IPS-18a (cell line): ENCODE results near the gene DNMT3A.

ENCODE experiments used
- H3K27ac ChIP-seq: one replicate; pipeline ENCODE4 v1.5.1; 2013; ENCODE audit warnings: low read length
- H3K27me3 ChIP-seq: one replicate; pipeline ENCODE4 v1.6.1; 2013; ENCODE audit warnings: mild to moderate bottlenecking, low read length; ENCODE audit not compliant: control insufficient read depth, insufficient read depth
- H3K36me3 ChIP-seq: one replicate; pipeline ENCODE4 v1.6.1; 2013; ENCODE audit warnings: low read depth, low read length; ENCODE audit not compliant: control insufficient read depth
- H3K4me1 ChIP-seq: one replicate; pipeline ENCODE4 v1.6.1; 2013; ENCODE audit warnings: low read depth, low read length; ENCODE audit not compliant: control insufficient read depth
- H3K4me3 ChIP-seq: one replicate; pipeline ENCODE4 v1.5.1; 2013; ENCODE audit warnings: low read length
- H3K9ac ChIP-seq: one replicate; pipeline ENCODE4 v1.6.1; 2013; ENCODE audit warnings: mild to moderate bottlenecking, low read length, moderate library complexity
- H3K9me3 ChIP-seq: one replicate; pipeline ENCODE4 v1.6.1; 2013; ENCODE audit warnings: low read depth, low read length; ENCODE audit not compliant: control insufficient read depth

The DNMT3A gene

GRCh38 chr2:25341753-25342371 is at the start of gene DNMT3A:
Gene DNMT3A (minus strand): TSS chr2:25341925. CDS start chr2:25313984, 27,941 bp downstream.
- Histone ChIP-seq H3K27ac (no peak within 1 kb of the TSS), H3K27me3 (peaks cover 33% of the 10 kb centered on the region), H3K9me3 (no peaks in the 10 kb centered on the region), H3K9ac (no peak within 1 kb of the TSS), H3K36me3 (no peaks in the 10 kb centered on the region), H3K4me1 (peaks cover 9% of the 10 kb centered on the region), H3K4me3 (peak within 1 kb of the TSS; percentile 52)

- Histone ChIP-seq H3K36me3 (peaks cover 3% of the 10 kb centered on the region), H3K27me3 (no peaks in the 10 kb centered on the region), H3K4me3 (no peak overlapping the region), H3K9ac (no peak overlapping the region), H3K4me1 (no peaks in the 10 kb centered on the region), H3K27ac (no peak overlapping the region), H3K9me3 (no peaks in the 10 kb centered on the region)
Measured at GRCh38 chr2:25389161-25389560, 47.4 kb upstream of the DNMT3A start.

GRCh38 chr2:25388491-25388890 is 46.8 kb upstream of the DNMT3A start:
- Histone ChIP-seq H3K4me3 (no peak overlapping the region), H3K4me1 (no peaks in the 10 kb centered on the region), H3K36me3 (peaks cover 3% of the 10 kb centered on the region), H3K27me3 (no peaks in the 10 kb centered on the region), H3K9me3 (no peaks in the 10 kb centered on the region), H3K27ac (no peak overlapping the region), H3K9ac (no peak overlapping the region)

- Histone ChIP-seq H3K4me3 (no peak overlapping the region), H3K9me3 (no peaks in the 10 kb centered on the region), H3K27me3 (no peaks in the 10 kb centered on the region), H3K4me1 (no peaks in the 10 kb centered on the region), H3K9ac (no peak overlapping the region), H3K27ac (no peak overlapping the region), H3K36me3 (peaks cover 3% of the 10 kb centered on the region)
Measured at GRCh38 chr2:25387876-25388449, 46.2 kb upstream of the DNMT3A start.

GRCh38 chr2:25386971-25387875 is 45.5 kb upstream of the DNMT3A start:
- Histone ChIP-seq H3K4me3 (no peak overlapping the region), H3K9ac (no peak overlapping the region), H3K4me1 (no peaks in the 10 kb centered on the region), H3K27ac (no peak overlapping the region), H3K36me3 (peaks cover 3% of the 10 kb centered on the region), H3K9me3 (no peaks in the 10 kb centered on the region), H3K27me3 (no peaks in the 10 kb centered on the region)

GRCh38 chr2:25385910-25386309 is 44.2 kb upstream of the DNMT3A start:
- Histone ChIP-seq H3K27me3 (no peaks in the 10 kb centered on the region), H3K36me3 (peaks cover 3% of the 10 kb centered on the region), H3K4me3 (no peak overlapping the region), H3K4me1 (no peaks in the 10 kb centered on the region), H3K27ac (no peak overlapping the region), H3K9me3 (no peaks in the 10 kb centered on the region), H3K9ac (no peak overlapping the region)

GRCh38 chr2:25383806-25384205 is 42.1 kb upstream of the DNMT3A start:
- no peak overlapping the region for H3K4me3 ChIP-seq
- no peaks in the 10 kb centered on the region for H3K4me1 ChIP-seq
- H3K9ac ChIP-seq, result no peak overlapping the region
- no peak overlapping the region for H3K27ac ChIP-seq
- H3K36me3 ChIP-seq, result peaks cover 3% of the 10 kb centered on the region
- H3K9me3 ChIP-seq, result no peaks in the 10 kb centered on the region
- no peaks in the 10 kb centered on the region for H3K27me3 ChIP-seq

GRCh38 chr2:25381502-25381901 is 39.8 kb upstream of the DNMT3A start:
- H3K36me3 ChIP-seq, result no peaks in the 10 kb centered on the region
- H3K9ac ChIP-seq, result no peak overlapping the region
- H3K27me3 ChIP-seq, result peaks cover 3% of the 10 kb centered on the region
- no peak overlapping the region for H3K27ac ChIP-seq
- H3K4me1 ChIP-seq, result peaks cover 8% of the 10 kb centered on the region
- no peak overlapping the region for H3K4me3 ChIP-seq
- H3K9me3 ChIP-seq, result no peaks in the 10 kb centered on the region

- no peak overlapping the region for H3K4me3 ChIP-seq
- H3K9ac ChIP-seq, result no peak overlapping the region
- peaks cover 8% of the 10 kb centered on the region for H3K4me1 ChIP-seq
Measured at GRCh38 chr2:25380586-25381375, 39.1 kb upstream of the DNMT3A start.

GRCh38 chr2:25380023-25380422 is 38.3 kb upstream of the DNMT3A start:
- H3K4me3 ChIP-seq, result no peak overlapping the region
- H3K27me3 ChIP-seq, result peaks cover 14% of the 10 kb centered on the region
- no peak overlapping the region for H3K27ac ChIP-seq
- H3K4me1 ChIP-seq, result peaks cover 8% of the 10 kb centered on the region
- no peaks in the 10 kb centered on the region for H3K9me3 ChIP-seq
- no peak overlapping the region for H3K9ac ChIP-seq
- H3K36me3 ChIP-seq, result no peaks in the 10 kb centered on the region

More at GRCh38 chr2:25380586-25381375, 39.1 kb upstream of the DNMT3A start:
- Histone ChIP-seq H3K27ac (no peak overlapping the region), H3K9me3 (no peaks in the 10 kb centered on the region), H3K27me3 (peaks cover 10% of the 10 kb centered on the region), H3K36me3 (no peaks in the 10 kb centered on the region)

- Histone ChIP-seq H3K36me3 (no peaks in the 10 kb centered on the region), H3K4me1 (peaks cover 8% of the 10 kb centered on the region), H3K27me3 (peaks cover 14% of the 10 kb centered on the region), H3K9ac (no peak overlapping the region), H3K27ac (no peak overlapping the region), H3K9me3 (no peaks in the 10 kb centered on the region), H3K4me3 (no peak overlapping the region)
Measured at GRCh38 chr2:25379535-25379934, 37.8 kb upstream of the DNMT3A start.
